Right lobe of liver (tissue), 6 donors: ENCODE measurements around the gene ITCH. TPM values are rescaled to one million over a fixed set of nuclear protein-coding genes. Genes with fewer than 3 reads are reported as not detected.
A peak's percentile ranks its signal among the peaks of the same experiment; 100 is the strongest.
"Not testable (repeated sequence)": the region's sequence is repeated elsewhere in the genome, so short reads cannot be mapped to it uniquely, and the experiment has no call there.

Experiments used
- ATAC-seq, 4 donors: fragments of 200-7000 bp; cut with Tn5 transposase; one replicate each; pipeline ENCODE4 v1.9.1; 2020; ENCODE audit warnings: mild to moderate bottlenecking in 4 of 4, moderate library complexity in 4 of 4
- DNase-seq, 3 donors: peaks; one replicate each; pipeline ENCODE4 v3.0.0-alpha.2; 2020
- H3K27ac ChIP-seq, 3 donors: fragments of 200-600 bp; one replicate each; pipeline ENCODE4 v1.8.0; 2022
- H3K27me3 ChIP-seq, 2 donors: fragments of 200-600 bp; one replicate each; pipeline ENCODE4 v1.8.0; 2022
- H3K36me3 ChIP-seq, 4 donors: fragments of 200-600 bp; sonication (generic) in 1 of 4; one replicate each; pipeline versions ENCODE4 v1.5.1 to v1.8.0; 2017 to 2022; ENCODE audit warnings: control low read depth in 1 of 4
- H3K4me1 ChIP-seq, 4 donors: fragments of 200-600 bp; sonication (generic) in 1 of 4; one replicate each; pipeline versions ENCODE4 v1.5.1 to v1.8.0; 2017 to 2022; ENCODE audit warnings: control low read depth in 1 of 4
- H3K4me3 ChIP-seq, 3 donors: fragments of 200-600 bp; one replicate each; pipeline ENCODE4 v1.8.0; 2022
- H3K9me3 ChIP-seq, 4 donors: fragments of 200-600 bp; sonication (generic) in 1 of 4; one replicate each; pipeline versions ENCODE4 v1.5.1 to v1.8.0; 2017 to 2022; ENCODE audit warnings: control low read depth in 1 of 4
- POLR2A ChIP-seq: fragments of 450-650 bp; IDR thresholded peaks from one replicate; pipeline ENCODE4 v1.6.1; 2017; ENCODE audit warnings: antibody characterized with exemption, mild to moderate bottlenecking
- WGBS: methylation state at CpG from one replicate; pipeline ENCODE4 v1.1.6; 2018; ENCODE audit warnings: low coverage, low lambda C conversion rate; ENCODE audit not compliant: insufficient coverage; ENCODE audit errors: missing lambda C conversion rate; 5-methylcytosine and 5-hydroxymethylcytosine counted together
- intact Hi-C, 2 donors: fragments of 100-400 bp; cut with DNase I; formaldehyde crosslinking; loops; one replicate each; pipeline versions ENCODE4 v1.11.2 to v1.14.1; 2022
- total RNA-seq, 6 experiments: library from RNA; depleted of rRNA in 2 of 6; stranded (reverse); fragments of >200 nt in 2 of 6; fragmentation: NEBNext Ultra II Directional in 3 of 6; extraction: Animal tissue kit (Norgen Biotek cat#: 25700) in 3 of 6; gene quantifications; one replicate each; pipeline versions ENCODE4 v1.1.0 to v1.2.4, GENCODE V29; 2016 to 2023
- TF ChIP-seq, protein P1 (sequence below), 4 donors: fragments of 200-600 bp in 3 of 4; fragments of 450-650 bp in 1 of 4; IDR thresholded peaks; one replicate each; pipeline versions ENCODE4 v1.5.1 to v1.8.0; 2016 to 2022; ENCODE audit warnings: antibody characterized with exemption in 4 of 4, mild to moderate bottlenecking in 2 of 4
- donor health status: DM: no; HTN: yes; CAD: no.
- donor health status: DM: no; HTN: no; CAD: no.
- donor health status: DM: no; HTN: no; CAD: no.
- donor health status: DM: no; HTN: yes; CAD: no.
- donor health status: DM: no; HTN: yes; CAD: no.

ITCH gene
- total RNA-seq, 6 experiments from 2014 or later, result 32.8 to 71.4 (median 44.1) TPM

DNA sequence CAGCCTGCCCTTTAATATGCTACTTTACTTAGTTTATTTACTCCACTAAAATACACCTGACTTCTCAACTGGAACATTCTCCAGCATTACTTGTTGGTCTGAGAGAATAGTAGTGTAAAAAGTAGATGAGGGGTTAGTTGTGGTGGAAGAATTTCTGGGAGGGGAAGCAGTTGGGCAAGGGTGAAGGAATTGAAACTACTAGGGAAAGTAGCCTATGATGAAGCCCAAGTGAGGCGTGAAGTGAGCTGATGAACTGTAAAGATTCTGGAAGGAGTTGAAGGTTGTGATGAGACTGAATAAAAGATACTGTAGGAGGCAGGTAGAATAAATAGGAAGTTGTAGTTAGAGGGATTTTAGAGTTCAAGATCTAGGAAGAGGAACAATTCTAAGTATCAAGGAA lies 72.5 kb downstream of the ITCH start:
- Histone ChIP-seq H3K27ac (no peak overlapping the region), H3K36me3 (peaks cover 0 to 36% (median 6%) of the 10 kb centered on the region in 4 donors), H3K4me3 (no peak overlapping the region), H3K4me1 (no peaks in the 10 kb centered on the region), H3K27me3 (no peaks in the 10 kb centered on the region), H3K9me3 (no peaks in the 10 kb centered on the region)
- DNase-seq (no peak), ATAC-seq (no peak)
- TF ChIP-seq, protein P1, sequence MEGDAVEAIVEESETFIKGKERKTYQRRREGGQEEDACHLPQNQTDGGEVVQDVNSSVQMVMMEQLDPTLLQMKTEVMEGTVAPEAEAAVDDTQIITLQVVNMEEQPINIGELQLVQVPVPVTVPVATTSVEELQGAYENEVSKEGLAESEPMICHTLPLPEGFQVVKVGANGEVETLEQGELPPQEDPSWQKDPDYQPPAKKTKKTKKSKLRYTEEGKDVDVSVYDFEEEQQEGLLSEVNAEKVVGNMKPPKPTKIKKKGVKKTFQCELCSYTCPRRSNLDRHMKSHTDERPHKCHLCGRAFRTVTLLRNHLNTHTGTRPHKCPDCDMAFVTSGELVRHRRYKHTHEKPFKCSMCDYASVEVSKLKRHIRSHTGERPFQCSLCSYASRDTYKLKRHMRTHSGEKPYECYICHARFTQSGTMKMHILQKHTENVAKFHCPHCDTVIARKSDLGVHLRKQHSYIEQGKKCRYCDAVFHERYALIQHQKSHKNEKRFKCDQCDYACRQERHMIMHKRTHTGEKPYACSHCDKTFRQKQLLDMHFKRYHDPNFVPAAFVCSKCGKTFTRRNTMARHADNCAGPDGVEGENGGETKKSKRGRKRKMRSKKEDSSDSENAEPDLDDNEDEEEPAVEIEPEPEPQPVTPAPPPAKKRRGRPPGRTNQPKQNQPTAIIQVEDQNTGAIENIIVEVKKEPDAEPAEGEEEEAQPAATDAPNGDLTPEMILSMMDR (IDR thresholded peaks at IDR 0.05), result no peak
- no peak for TF ChIP-seq POLR2A
- WGBS, result 92% methylated on average over 1 of the region's 1 CpG
- intact Hi-C loops, result no loop called here

DNA sequence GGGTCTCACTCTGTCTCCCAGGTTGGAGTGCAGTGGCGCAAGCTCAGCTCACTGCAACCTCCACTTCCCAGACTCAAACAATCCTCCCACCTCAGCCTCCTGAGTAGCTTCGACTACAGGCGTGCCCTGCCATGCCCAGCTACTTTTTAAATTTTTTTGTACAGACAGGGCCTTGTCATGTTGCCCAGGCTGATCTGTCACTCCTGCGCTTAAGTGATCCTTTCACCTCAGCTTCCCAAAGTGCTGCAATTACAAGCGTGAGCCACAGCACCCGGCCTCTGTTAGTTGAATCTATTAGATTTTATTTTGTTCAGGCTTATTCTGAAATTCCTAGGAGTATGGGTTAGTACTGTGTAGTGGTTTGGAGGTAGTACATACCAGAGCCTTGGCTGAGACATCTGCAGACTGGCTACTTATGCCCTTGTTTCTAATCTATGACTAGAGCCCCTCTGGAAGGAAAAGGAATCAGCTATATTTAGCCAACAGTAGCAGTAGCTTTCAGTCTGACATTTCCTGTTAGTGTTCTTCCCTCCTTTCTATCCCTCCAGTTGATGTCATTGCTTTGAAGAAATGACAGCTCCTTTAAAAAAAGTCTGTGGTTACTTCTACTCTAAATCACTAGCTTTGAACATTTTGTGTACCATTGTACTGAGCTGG lies 74.4 kb downstream of the ITCH start:
- Histone ChIP-seq H3K27ac (no peak overlapping the region), H3K4me1 (no peaks in the 10 kb centered on the region), H3K27me3 (no peaks in the 10 kb centered on the region), H3K9me3 (no peaks in the 10 kb centered on the region), H3K4me3 (no peak overlapping the region), H3K36me3 (peaks cover 0 to 55% (median 17%) of the 10 kb centered on the region in 4 donors)
- intact Hi-C loops, result no loop called here
- ATAC-seq (peak; percentile 37 to 47 (median 44)), DNase-seq (no peak)
- WGBS, result 58% methylated on average over 6 of the region's 6 CpGs
- TF ChIP-seq, protein P1 (IDR thresholded peaks at IDR 0.05), result no peak
- TF ChIP-seq POLR2A, result no peak

GRCh38 chr20:34439168-34439567 lies 76.1 kb downstream of the ITCH start:
- DNase-seq (no peak), ATAC-seq (no peak)
- WGBS, result 90% methylated on average over 5 of the region's 5 CpGs
- no peaks in the 10 kb centered on the region for H3K27me3 ChIP-seq
- no peak overlapping the region for H3K27ac ChIP-seq
- TF ChIP-seq, protein P1 (IDR thresholded peaks at IDR 0.05), result no peak
- no peak for TF ChIP-seq POLR2A
- H3K36me3 ChIP-seq, result peaks cover 0 to 72% (median 23%) of the 10 kb centered on the region in 4 donors
- H3K4me1 ChIP-seq, result no peaks in the 10 kb centered on the region
- intact Hi-C loops, result no loop called here
- H3K9me3 ChIP-seq, result no peaks in the 10 kb centered on the region
- H3K4me3 ChIP-seq, result no peak overlapping the region

DNA sequence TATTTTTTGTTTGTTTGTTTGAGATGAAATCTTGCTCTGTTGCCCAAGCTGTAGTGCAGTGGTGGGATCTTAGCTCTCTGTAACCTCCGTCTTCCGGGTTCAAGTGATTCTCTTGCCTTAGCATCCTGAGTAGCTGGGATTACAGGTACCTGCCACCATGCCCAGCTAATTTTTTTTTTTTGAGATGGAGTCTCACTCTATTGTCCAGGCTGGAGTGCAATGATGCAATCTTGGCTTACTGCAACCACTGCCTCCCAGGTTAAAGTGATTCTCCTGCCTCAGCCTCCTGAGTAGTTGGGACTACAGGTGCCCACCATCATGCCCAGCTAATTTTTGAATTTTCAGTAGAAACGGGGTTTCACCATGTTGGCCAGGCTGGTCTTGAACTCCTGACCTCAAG lies 78.3 kb downstream of the ITCH start:
- H3K4me1 ChIP-seq, DNase-seq: not testable (repeated sequence)
- peaks cover 0 to 94% (median 28%) of the 10 kb centered on the region in 4 donors for H3K36me3 ChIP-seq

GRCh38 chr20:34443546-34443945 lies 80.5 kb downstream of the ITCH start:
- intact Hi-C loops, result no loop called here
- 96% methylated on average over 3 of the region's 3 CpGs for WGBS
- Histone ChIP-seq H3K4me3 (no peak overlapping the region), H3K36me3 (peaks cover 0 to 95% (median 34%) of the 10 kb centered on the region in 4 donors), H3K27me3 (no peaks in the 10 kb centered on the region), H3K9me3 (no peaks in the 10 kb centered on the region), H3K4me1 (no peaks in the 10 kb centered on the region), H3K27ac (no peak overlapping the region)
- no peak for ATAC-seq
- no peak for DNase-seq
- TF ChIP-seq POLR2A, result no peak
- TF ChIP-seq, protein P1 (IDR thresholded peaks at IDR 0.05), result no peak

More for the DNA sequence above, 78.3 kb downstream of the ITCH start:
- H3K27me3 ChIP-seq, ATAC-seq, H3K27ac ChIP-seq, H3K9me3 ChIP-seq, H3K4me3 ChIP-seq, intact Hi-C loops: not testable (repeated sequence)
- 89% methylated on average over 3 of the region's 3 CpGs for WGBS
